PC-9 (cell line): ENCODE measurements around the gene MLH1. TPM values are rescaled to one million over a fixed set of nuclear protein-coding genes. Genes with fewer than 3 reads are reported as not detected.

Experiments
- BruUV-seq: library from RNA; stranded (reverse); fragments of 400-500 nt; replicated peaks from 2 replicates; lab custom pipeline; 2021; lab: Mats Ljungman, UMichigan
- CTCF ChIA-PET: fragments of 300-600 bp; sonication (Branson Sonifier 250); formaldehyde crosslinking; loops from one replicate; lab custom pipeline; 2022; ENCODE audit warnings: antibody characterized with exemption; lab: Charles Lee
- POLR2A ChIA-PET: fragments of 300-600 bp; sonication (Branson Sonifier 250); formaldehyde crosslinking; loops from one replicate; lab custom pipeline; 2022; ENCODE audit warnings: antibody characterized with exemption; ENCODE audit not compliant: unreplicated experiment; lab: Charles Lee
- DNase-seq, 2 experiments: peaks; one replicate each; pipeline versions ENCODE4 v3.0.0 to v3.0.0-alpha.2; 2015 to 2022; ENCODE audit warnings: mixed read lengths in 1 of 2
- H2AFZ ChIP-seq: fragments of 200-600 bp; sonication (generic); 2 replicates; pipeline ENCODE4 v1.8.1; 2017; ENCODE audit warnings: antibody characterized with exemption
- H3F3A ChIP-seq: fragments of 200-600 bp; sonication (generic); 2 replicates; pipeline ENCODE4 v1.8.1; 2017; ENCODE audit warnings: antibody characterized with exemption, mild to moderate bottlenecking, low read depth; ENCODE audit not compliant: insufficient read depth
- H3K27ac ChIP-seq: fragments of 200-600 bp; sonication (generic); 2 replicates; pipeline ENCODE4 v1.6.1; 2016; ENCODE audit warnings: mixed run types
- H3K27me3 ChIP-seq: fragments of 200-600 bp; sonication (generic); 2 replicates; pipeline ENCODE4 v1.6.1; 2016; ENCODE audit warnings: low read depth, mixed run types; ENCODE audit not compliant: insufficient read depth
- H3K36me3 ChIP-seq: fragments of 200-600 bp; sonication (generic); 2 replicates; pipeline ENCODE4 v1.6.1; 2016; ENCODE audit warnings: low read depth, mixed run types
- H3K4me1 ChIP-seq: fragments of 200-600 bp; sonication (generic); replicated peaks from 2 replicates; pipeline ENCODE4 v1.6.1; 2016; ENCODE audit warnings: mixed run types; ENCODE audit not compliant: insufficient read depth
- H3K4me2 ChIP-seq: fragments of 200-600 bp; sonication (generic); 2 replicates; pipeline ENCODE4 v1.6.1; 2017; ENCODE audit warnings: mixed run types
- H3K4me3 ChIP-seq: fragments of 200-600 bp; sonication (generic); 2 replicates; pipeline ENCODE4 v1.6.1; 2016; ENCODE audit warnings: mixed run types
- H3K79me2 ChIP-seq: fragments of 200-600 bp; sonication (generic); 2 replicates; pipeline ENCODE4 v1.6.1; 2017; ENCODE audit warnings: low read depth, mixed run types
- H3K9me2 ChIP-seq: fragments of 200-600 bp; sonication (generic); 2 replicates; pipeline ENCODE4 v1.8.1; 2017; ENCODE audit warnings: mild to moderate bottlenecking; ENCODE audit not compliant: insufficient read depth
- H3K9me3 ChIP-seq: fragments of 200-600 bp; sonication (generic); 2 replicates; pipeline ENCODE4 v1.8.1; 2016; ENCODE audit warnings: low read depth; ENCODE audit not compliant: insufficient read depth
- H4K20me1 ChIP-seq: fragments of 200-600 bp; sonication (generic); 2 replicates; pipeline ENCODE4 v1.8.1; 2017; ENCODE audit not compliant: insufficient read depth
- EZH2 ChIP-seq: fragments of 200-600 bp; sonication (generic); IDR thresholded peaks from 2 replicates; pipeline ENCODE4 v1.8.0; 2017; ENCODE audit warnings: antibody characterized with exemption, low read depth
- intact Hi-C: fragments of 100-400 bp; cut with micrococcal nuclease; formaldehyde crosslinking; loops from one replicate; pipeline ENCODE4 v1.10.0; 2022; ENCODE audit not compliant: unreplicated experiment
- total RNA-seq: library from RNA; stranded (reverse); gene quantifications from 2 replicates; pipeline ENCODE4 v1.2.3, GENCODE V29; 2021
- TF ChIP-seq, protein P1 (sequence below): fragments of 200-600 bp; sonication (generic); conservative IDR thresholded peaks from 2 replicates; pipeline ENCODE4 v1.6.1; 2017; ENCODE audit warnings: mixed run types, antibody characterized with exemption, mild to moderate bottlenecking, moderate library complexity

MLH1 gene
- total RNA-seq, 1 experiment from 2014 or later = 30.9 TPM

- H3K27ac ChIP-seq = no peak overlapping the region
- no peaks in the 10 kb centered on the region for H3K4me1 ChIP-seq
- intact Hi-C loops = loop anchor here (10.0 kb wide), 1 partner anchor 157 kb away; no protein-coding TSS in a partner anchor
- no peak overlapping the region for H3K4me3 ChIP-seq
- POLR2A ChIA-PET = interaction anchor here (0.7 kb wide), 1 partner anchor 1107 kb away, joined by 3 read pairs; the partner anchor contains the start of gene OXSR1
- H4K20me1 ChIP-seq = no peaks in the 10 kb centered on the region
- H3F3A ChIP-seq = no peaks in the 10 kb centered on the region
- CTCF ChIA-PET = no interaction called here
- no peak overlapping the region for H2AFZ ChIP-seq
- no peaks in the 10 kb centered on the region for H3K79me2 ChIP-seq
- H3K36me3 ChIP-seq = no peaks in the 10 kb centered on the region
- TF ChIP-seq, protein P1, sequence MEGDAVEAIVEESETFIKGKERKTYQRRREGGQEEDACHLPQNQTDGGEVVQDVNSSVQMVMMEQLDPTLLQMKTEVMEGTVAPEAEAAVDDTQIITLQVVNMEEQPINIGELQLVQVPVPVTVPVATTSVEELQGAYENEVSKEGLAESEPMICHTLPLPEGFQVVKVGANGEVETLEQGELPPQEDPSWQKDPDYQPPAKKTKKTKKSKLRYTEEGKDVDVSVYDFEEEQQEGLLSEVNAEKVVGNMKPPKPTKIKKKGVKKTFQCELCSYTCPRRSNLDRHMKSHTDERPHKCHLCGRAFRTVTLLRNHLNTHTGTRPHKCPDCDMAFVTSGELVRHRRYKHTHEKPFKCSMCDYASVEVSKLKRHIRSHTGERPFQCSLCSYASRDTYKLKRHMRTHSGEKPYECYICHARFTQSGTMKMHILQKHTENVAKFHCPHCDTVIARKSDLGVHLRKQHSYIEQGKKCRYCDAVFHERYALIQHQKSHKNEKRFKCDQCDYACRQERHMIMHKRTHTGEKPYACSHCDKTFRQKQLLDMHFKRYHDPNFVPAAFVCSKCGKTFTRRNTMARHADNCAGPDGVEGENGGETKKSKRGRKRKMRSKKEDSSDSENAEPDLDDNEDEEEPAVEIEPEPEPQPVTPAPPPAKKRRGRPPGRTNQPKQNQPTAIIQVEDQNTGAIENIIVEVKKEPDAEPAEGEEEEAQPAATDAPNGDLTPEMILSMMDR = no peak
- TF ChIP-seq EZH2 = no peak
- no peak overlapping the region for H3K4me2 ChIP-seq
- no peaks in the 10 kb centered on the region for H3K9me2 ChIP-seq
- BruUV-seq = no TSS peak
- no peak for DNase-seq
- no peaks in the 10 kb centered on the region for H3K9me3 ChIP-seq
- H3K27me3 ChIP-seq = no peaks in the 10 kb centered on the region
Observed at GRCh38 chr3:37058117-37058516, 64.8 kb downstream of the MLH1 start.

GRCh38 chr3:37064747-37065146, 71.4 kb downstream of the MLH1 start:
- no peaks in the 10 kb centered on the region for H3K9me2 ChIP-seq
- H3K4me2 ChIP-seq = no peak overlapping the region
- no peak overlapping the region for H3K27ac ChIP-seq
- TF ChIP-seq, protein P1 = no peak
- no peak for TF ChIP-seq EZH2
- H2AFZ ChIP-seq = no peak overlapping the region
- H4K20me1 ChIP-seq = no peaks in the 10 kb centered on the region
- H3K4me1 ChIP-seq = no peaks in the 10 kb centered on the region
- intact Hi-C loops = no loop called here
- no peaks in the 10 kb centered on the region for H3K79me2 ChIP-seq
- DNase-seq = no peak
- POLR2A ChIA-PET = no interaction called here
- H3K4me3 ChIP-seq = no peak overlapping the region
- H3F3A ChIP-seq = no peaks in the 10 kb centered on the region
- no peaks in the 10 kb centered on the region for H3K9me3 ChIP-seq
- CTCF ChIA-PET = no interaction called here
- no TSS peak for BruUV-seq
- peaks cover 4% of the 10 kb centered on the region; the same call in 1 of the 2 replicates for H3K36me3 ChIP-seq
- no peaks in the 10 kb centered on the region for H3K27me3 ChIP-seq

DNA sequence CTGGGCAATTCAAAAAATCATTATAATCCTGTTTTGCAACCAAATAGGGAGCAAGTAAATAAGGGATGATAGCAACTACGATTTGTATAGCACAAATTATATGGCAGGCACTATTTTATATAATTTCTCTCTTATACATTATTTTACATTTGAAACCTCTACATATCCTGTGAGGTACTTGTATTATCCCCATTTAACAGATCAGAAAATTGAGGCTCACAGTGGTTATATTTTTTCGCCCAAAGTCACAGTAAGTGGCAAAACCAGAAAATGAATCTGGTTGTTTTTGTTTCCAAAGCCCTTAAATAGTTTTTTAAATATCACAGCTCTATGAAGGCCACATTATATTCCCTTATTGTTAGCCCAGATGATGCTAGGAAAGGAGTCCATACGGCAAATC, 74.3 kb downstream of the MLH1 start:
- no TSS peak for BruUV-seq
- Histone ChIP-seq H3K4me3 (no peak overlapping the region), H3K36me3 (peaks cover 4% of the 10 kb centered on the region; the same call in 1 of the 2 replicates), H3K27ac (no peak overlapping the region), H3K27me3 (no peaks in the 10 kb centered on the region), H3K9me3 (no peaks in the 10 kb centered on the region), H3F3A (no peaks in the 10 kb centered on the region), H4K20me1 (no peaks in the 10 kb centered on the region), H3K4me1 (no peaks in the 10 kb centered on the region), H2AFZ (no peak overlapping the region), H3K4me2 (no peak overlapping the region), H3K79me2 (no peaks in the 10 kb centered on the region), H3K9me2 (no peaks in the 10 kb centered on the region)
- POLR2A ChIA-PET = no interaction called here
- DNase-seq = no peak
- no peak for TF ChIP-seq EZH2
- CTCF ChIA-PET = no interaction called here
- intact Hi-C loops = no loop called here

DNA sequence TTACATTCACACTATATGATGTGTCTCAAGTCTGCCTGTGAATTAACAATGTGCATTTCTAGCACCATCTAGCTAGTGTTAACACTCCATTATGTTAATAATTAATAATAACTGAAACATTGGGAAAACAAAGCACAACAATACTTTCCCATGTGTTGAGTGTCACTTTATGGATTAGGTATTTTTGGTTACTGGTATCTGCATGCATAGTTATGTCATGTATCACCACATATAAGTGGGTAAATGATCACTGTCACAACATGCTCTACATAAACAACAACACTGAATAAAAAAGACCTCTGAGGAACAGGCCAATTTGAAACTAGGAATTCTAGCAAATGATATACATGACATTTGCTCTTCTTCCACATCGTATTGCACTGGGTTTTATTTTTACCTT, 74.7 kb downstream of the MLH1 start:
- Histone ChIP-seq H3K4me3 (no peak overlapping the region), H2AFZ (no peak overlapping the region), H3K9me2 (no peaks in the 10 kb centered on the region), H3K27ac (no peak overlapping the region), H3K79me2 (no peaks in the 10 kb centered on the region), H3F3A (no peaks in the 10 kb centered on the region), H3K27me3 (no peaks in the 10 kb centered on the region), H3K36me3 (peaks cover 4% of the 10 kb centered on the region; the same call in 1 of the 2 replicates), H3K4me1 (no peaks in the 10 kb centered on the region), H3K4me2 (no peak overlapping the region), H4K20me1 (no peaks in the 10 kb centered on the region), H3K9me3 (no peaks in the 10 kb centered on the region)
- ChIA-PET POLR2A (no interaction called here), CTCF (no interaction called here)
- TF ChIP-seq EZH2 = no peak
- TF ChIP-seq, protein P1 = no peak
- no TSS peak for BruUV-seq
- intact Hi-C loops = no loop called here
- DNase-seq = no peak
